ENCODE results near the gene RNF224. TPM values are rescaled to one million over a fixed set of nuclear protein-coding genes. Genes with fewer than 3 reads are reported as not detected.

Gene RNF224
- polyA plus RNA-seq, 3 donors: not detected

GRCh38 chr9:137227853-137228505 lies 677 bp downstream of the RNF224 start:
- Histone ChIP-seq H3K27me3 (ENCODE audit: control insufficient read depth in 2 of 2, insufficient read depth in 2 of 2, low read length in 2 of 2) (peaks cover 0 to 9% of the 10 kb centered on the region in 2 donors), H3K27ac (ENCODE audit: low read depth in 1 of 2, low read length in 2 of 2) (no peak overlapping the region), H2AFZ (ENCODE audit: insufficient read depth, low read depth, low read length, poor library complexity, severe bottlenecking) (no peak overlapping the region), H4K20me1 (ENCODE audit: insufficient read depth, low read length) (no peaks in the 10 kb centered on the region), H3K4me1 (ENCODE audit: control insufficient read depth in 1 of 2, insufficient read depth in 2 of 2, low read length in 2 of 2) (peaks cover 17 to 20% of the 10 kb centered on the region in 2 donors), H3K79me2 (ENCODE audit: insufficient read depth, low read length) (no peaks in the 10 kb centered on the region), H3K36me3 (replicated peaks in 1 of 2; ENCODE audit: control insufficient read depth in 1 of 2, insufficient read depth in 2 of 2, low read length in 2 of 2) (no peaks in the 10 kb centered on the region), H3K9ac (ENCODE audit: insufficient read depth, low read length, poor library complexity, severe bottlenecking) (no peak overlapping the region), H3K4me3 (replicated peaks in 1 of 3; ENCODE audit: low read depth in 2 of 3, low read length in 3 of 3) (no peak overlapping the region), H3K9me3 (replicated peaks in 1 of 2; ENCODE audit: control insufficient read depth in 1 of 2, insufficient read depth in 1 of 2, low read length in 2 of 2) (no peaks in the 10 kb centered on the region), H3K4me2 (replicated peaks; ENCODE audit: extremely low read depth, low read length, poor library complexity, severe bottlenecking) (no peak overlapping the region)
- DNase-seq: no peak
- 39% methylated on average over 10 of the region's 18 CpGs for WGBS (ENCODE audit: insufficient coverage)
- H3K4me3 Mint-ChIP-seq: peak overlapping the region in 1 of 2 donors; percentile 60
- H3K27me3 Mint-ChIP-seq (ENCODE audit: low read depth in 3 of 3): peaks cover 2 to 34% (median 5%) of the 10 kb centered on the region in 3 donors
- no peak overlapping the region for H3K27ac Mint-ChIP-seq
- peaks cover 0 to 4% (median 0%) of the 10 kb centered on the region in 7 donors for H3K9me3 Mint-ChIP-seq
- peaks cover 17% of the 10 kb centered on the region for H3K4me1 Mint-ChIP-seq
- no peak for TF ChIP-seq CTCF (IDR thresholded peaks at IDR 0.05)
- H3K36me3 Mint-ChIP-seq: no peaks in the 10 kb centered on the region
- intact Hi-C loops (cut with micrococcal nuclease): loop anchor here in 1 of 2 donors (5.0 kb wide), 1 partner anchor 111 kb away; no protein-coding TSS in a partner anchor

GRCh38 chr9:137228506-137228967 lies 1.2 kb downstream of the RNF224 start:
- H3K4me3 Mint-ChIP-seq: no peak overlapping the region
- intact Hi-C loops (cut with micrococcal nuclease): loop anchor here in 1 of 2 donors (5.0 kb wide), 1 partner anchor 111 kb away; no protein-coding TSS in a partner anchor
- Histone ChIP-seq H3K4me3 (replicated peaks in 1 of 3; ENCODE audit: low read depth in 2 of 3, low read length in 3 of 3) (no peak overlapping the region), H4K20me1 (ENCODE audit: insufficient read depth, low read length) (no peaks in the 10 kb centered on the region), H3K4me2 (replicated peaks; ENCODE audit: extremely low read depth, low read length, poor library complexity, severe bottlenecking) (no peak overlapping the region), H3K36me3 (replicated peaks in 1 of 2; ENCODE audit: control insufficient read depth in 1 of 2, insufficient read depth in 2 of 2, low read length in 2 of 2) (no peaks in the 10 kb centered on the region), H3K9ac (ENCODE audit: insufficient read depth, low read length, poor library complexity, severe bottlenecking) (no peak overlapping the region), H2AFZ (ENCODE audit: insufficient read depth, low read depth, low read length, poor library complexity, severe bottlenecking) (no peak overlapping the region), H3K27me3 (ENCODE audit: control insufficient read depth in 2 of 2, insufficient read depth in 2 of 2, low read length in 2 of 2) (peaks cover 0 to 9% of the 10 kb centered on the region in 2 donors), H3K4me1 (ENCODE audit: control insufficient read depth in 1 of 2, insufficient read depth in 2 of 2, low read length in 2 of 2) (peaks cover 15 to 18% of the 10 kb centered on the region in 2 donors), H3K79me2 (ENCODE audit: insufficient read depth, low read length) (no peaks in the 10 kb centered on the region), H3K9me3 (replicated peaks in 1 of 2; ENCODE audit: control insufficient read depth in 1 of 2, insufficient read depth in 1 of 2, low read length in 2 of 2) (no peaks in the 10 kb centered on the region), H3K27ac (ENCODE audit: low read depth in 1 of 2, low read length in 2 of 2) (no peak overlapping the region)
- H3K4me1 Mint-ChIP-seq: peaks cover 15% of the 10 kb centered on the region
- H3K9me3 Mint-ChIP-seq: peaks cover 0 to 4% (median 0%) of the 10 kb centered on the region in 7 donors
- peaks cover 0 to 34% (median 5%) of the 10 kb centered on the region in 3 donors for H3K27me3 Mint-ChIP-seq (ENCODE audit: low read depth in 3 of 3)
- no peak for DNase-seq
- TF ChIP-seq CTCF (IDR thresholded peaks at IDR 0.05): no peak
- 71% methylated on average over 26 of the region's 29 CpGs for WGBS (ENCODE audit: insufficient coverage)
- no peaks in the 10 kb centered on the region for H3K36me3 Mint-ChIP-seq
- no peak overlapping the region for H3K27ac Mint-ChIP-seq
